Measurements from ENCODE around the gene OCA2. TPM values are rescaled to one million over a fixed set of nuclear protein-coding genes. Genes with fewer than 3 reads are reported as not detected.
"Not testable (repeated sequence)": the region's sequence is repeated elsewhere in the genome, so short reads cannot be mapped to it uniquely, and the experiment has no call there.

Gene OCA2
- total RNA-seq, 2 experiments from 2014 or later, result not detected

- CTCF ChIA-PET, result no interaction called here
- no peak overlapping the region for H3K4me3 Mint-ChIP-seq
- no peak overlapping the region for H3K27ac Mint-ChIP-seq
- ATAC-seq, result no peak
- no peaks in the 10 kb centered on the region for H3K27me3 Mint-ChIP-seq
- DNase-seq, result no peak
- peaks cover 4% of the 10 kb centered on the region for H3K4me1 Mint-ChIP-seq
- peaks cover 2% of the 10 kb centered on the region for H3K36me3 Mint-ChIP-seq
- H3K9me3 Mint-ChIP-seq (ENCODE audit: low read depth), result no peaks in the 10 kb centered on the region
Measured at GRCh38 chr15:28128031-28128430, 28.9 kb upstream of the OCA2 start.

DNA sequence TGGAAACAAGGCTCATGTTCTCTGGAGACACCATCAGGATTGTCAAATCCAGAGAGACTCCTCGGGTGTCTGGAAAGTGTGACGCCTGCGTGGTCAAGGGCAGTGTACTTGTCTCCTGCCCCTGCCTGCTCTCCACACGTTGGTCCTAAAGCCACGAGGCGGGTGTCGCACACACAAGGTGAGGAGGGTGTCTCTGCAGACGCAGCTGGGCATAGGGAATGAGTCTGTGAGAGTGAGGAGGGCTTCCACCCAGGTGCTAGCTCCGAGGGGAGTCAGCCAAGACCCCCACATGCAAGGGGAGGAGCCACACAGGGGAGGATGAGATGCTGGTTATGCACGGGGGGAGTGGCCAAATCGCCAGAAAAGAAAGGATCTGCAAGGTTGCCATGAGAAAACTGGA, 27.9 kb upstream of the OCA2 start:
- CTCF ChIA-PET, result interaction anchor here (1.3 to 2.0 kb wide), 3 partner anchors 11 to 20 kb away, joined by 4 to 15 read pairs (median 6); no protein-coding TSS in a partner anchor
- no peaks in the 10 kb centered on the region for H3K27me3 Mint-ChIP-seq
- H3K27ac Mint-ChIP-seq, result no peak overlapping the region
- DNase-seq (no peak), ATAC-seq (no peak)
- no peaks in the 10 kb centered on the region for H3K4me1 Mint-ChIP-seq
- H3K9me3 Mint-ChIP-seq (ENCODE audit: low read depth), result no peaks in the 10 kb centered on the region
- peaks cover 2% of the 10 kb centered on the region for H3K36me3 Mint-ChIP-seq
- no peak overlapping the region for H3K4me3 Mint-ChIP-seq

DNA sequence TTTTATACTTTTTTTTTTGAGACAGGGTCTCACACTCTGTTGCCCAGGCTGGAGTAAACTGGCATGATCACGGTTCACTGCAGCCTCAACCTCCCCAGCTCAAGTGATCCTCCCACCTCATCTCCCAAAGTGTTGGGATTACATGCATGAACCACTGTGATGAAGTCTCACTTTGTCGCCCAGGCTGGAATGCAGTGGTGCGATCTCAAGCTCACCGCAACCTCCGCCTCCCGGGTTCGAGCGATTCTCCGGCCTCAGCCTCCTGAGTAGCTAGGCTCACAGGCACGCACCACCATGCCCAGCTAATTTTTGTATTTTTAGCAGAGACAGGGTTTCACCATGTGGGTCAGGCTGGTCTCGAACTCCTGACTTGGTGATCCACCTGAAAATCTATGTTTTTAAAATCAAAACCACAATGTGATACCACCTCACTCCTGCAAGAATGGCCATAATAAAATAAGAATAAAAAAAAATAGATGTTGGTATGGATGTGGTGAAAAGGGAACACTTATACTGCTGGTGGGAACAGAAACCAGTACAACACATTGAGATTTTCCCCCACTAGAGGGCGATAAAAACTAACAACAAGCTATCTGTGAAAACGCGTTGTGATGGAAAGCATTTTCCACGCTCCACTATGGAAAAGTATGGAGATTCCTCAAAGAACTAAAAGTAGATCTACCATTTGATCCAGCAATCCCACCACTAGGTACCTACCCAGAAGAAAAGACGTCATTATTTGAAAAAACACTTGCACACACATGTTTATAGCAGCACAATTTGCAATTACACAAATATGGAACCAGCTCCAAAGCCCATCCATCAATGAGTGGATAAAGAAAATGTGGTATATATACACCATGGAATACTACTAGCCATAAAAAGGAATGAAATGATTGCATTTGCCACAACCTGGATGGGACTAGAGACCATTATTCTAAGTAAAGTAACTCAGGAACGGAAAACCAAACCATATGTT, 26.8 kb upstream of the OCA2 start:
- H3K27ac Mint-ChIP-seq, result no peak overlapping the region
- H3K4me3 Mint-ChIP-seq, result no peak overlapping the region
- peak; percentile 39 for ATAC-seq
- peaks cover 3% of the 10 kb centered on the region for H3K36me3 Mint-ChIP-seq
- no peaks in the 10 kb centered on the region for H3K9me3 Mint-ChIP-seq (ENCODE audit: low read depth)
- H3K27me3 Mint-ChIP-seq, result no peaks in the 10 kb centered on the region
- CTCF ChIA-PET, result interaction anchor here (0.6 to 2.0 kb wide), 16 partner anchors 10 to 158 kb away, joined by 3 to 15 read pairs (median 4); no protein-coding TSS in a partner anchor
- DNase-seq, result no peak
- H3K4me1 Mint-ChIP-seq, result peaks cover 2% of the 10 kb centered on the region

DNA sequence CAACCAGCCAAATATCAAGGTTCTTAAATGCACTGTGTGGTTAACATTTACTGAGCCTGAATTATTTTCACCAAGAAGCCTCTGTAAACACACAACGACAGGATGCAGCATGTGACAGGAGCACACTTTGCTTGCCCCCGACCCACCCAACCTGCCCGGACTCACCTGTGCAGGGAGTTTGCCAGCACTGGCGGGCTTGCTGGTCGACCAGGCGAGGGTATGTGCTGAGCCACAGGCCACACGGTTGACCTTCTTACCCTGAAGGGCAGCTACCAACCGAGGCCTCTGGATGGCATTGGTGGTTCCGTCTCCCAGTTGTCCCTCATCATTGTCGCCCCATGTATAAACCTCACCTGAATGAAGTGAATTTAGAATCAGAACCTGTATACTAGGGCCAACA, 25.7 kb upstream of the OCA2 start:
- Mint-ChIP-seq H3K27ac (no peak overlapping the region), H3K4me1 (peaks cover 2% of the 10 kb centered on the region), H3K36me3 (peaks cover 2% of the 10 kb centered on the region), H3K27me3 (no peaks in the 10 kb centered on the region), H3K4me3 (no peak overlapping the region), H3K9me3 (ENCODE audit: low read depth) (no peaks in the 10 kb centered on the region)
- no peak for DNase-seq
- CTCF ChIA-PET, result interaction anchor here (2.3 kb wide), 1 partner anchor 27 kb away, joined by 6 read pairs; the partner anchor contains the start of gene OCA2
- ATAC-seq, result no peak

DNA sequence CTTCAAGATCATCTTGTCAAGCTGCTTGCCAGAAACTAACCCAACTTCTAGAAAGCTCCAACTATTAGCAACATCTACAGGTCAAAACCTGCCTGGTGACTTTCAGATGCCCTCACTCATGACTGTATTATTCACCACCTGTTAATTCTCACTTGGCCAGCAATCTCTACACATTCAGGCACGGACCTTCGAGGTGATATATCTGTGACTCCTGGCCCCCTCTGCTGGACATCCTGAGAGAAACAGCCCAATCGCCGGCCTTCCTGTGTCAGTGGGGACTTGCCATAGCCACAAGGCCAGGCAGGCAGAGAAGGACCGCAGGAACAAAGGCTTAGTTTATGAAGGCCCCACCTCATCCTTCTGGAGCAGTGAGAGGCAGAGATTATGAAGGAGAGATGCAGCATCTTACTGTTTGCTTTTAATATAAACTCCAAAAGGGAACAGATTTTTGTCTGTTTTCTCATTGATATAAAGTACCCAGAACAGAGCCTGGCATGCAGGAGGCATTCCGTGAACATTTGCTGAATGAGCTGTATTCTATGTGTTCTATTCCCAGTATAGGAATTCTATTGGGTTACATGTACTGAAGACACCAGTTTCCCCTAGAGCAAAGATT, 24.4 kb upstream of the OCA2 start:
- no peaks in the 10 kb centered on the region for H3K27me3 Mint-ChIP-seq
- H3K4me3 Mint-ChIP-seq, result no peak overlapping the region
- CTCF ChIA-PET, result interaction anchor here (0.7 to 2.3 kb wide), 3 partner anchors 10 to 25 kb away, joined by 3 to 6 read pairs (median 3); partner anchors contain the start of gene OCA2
- peaks cover 2% of the 10 kb centered on the region for H3K36me3 Mint-ChIP-seq
- no peaks in the 10 kb centered on the region for H3K9me3 Mint-ChIP-seq (ENCODE audit: low read depth)
- peak; percentile 67 for ATAC-seq
- DNase-seq, result peak; percentile 69
- peaks cover 2% of the 10 kb centered on the region for H3K4me1 Mint-ChIP-seq
- H3K27ac Mint-ChIP-seq, result no peak overlapping the region

DNA sequence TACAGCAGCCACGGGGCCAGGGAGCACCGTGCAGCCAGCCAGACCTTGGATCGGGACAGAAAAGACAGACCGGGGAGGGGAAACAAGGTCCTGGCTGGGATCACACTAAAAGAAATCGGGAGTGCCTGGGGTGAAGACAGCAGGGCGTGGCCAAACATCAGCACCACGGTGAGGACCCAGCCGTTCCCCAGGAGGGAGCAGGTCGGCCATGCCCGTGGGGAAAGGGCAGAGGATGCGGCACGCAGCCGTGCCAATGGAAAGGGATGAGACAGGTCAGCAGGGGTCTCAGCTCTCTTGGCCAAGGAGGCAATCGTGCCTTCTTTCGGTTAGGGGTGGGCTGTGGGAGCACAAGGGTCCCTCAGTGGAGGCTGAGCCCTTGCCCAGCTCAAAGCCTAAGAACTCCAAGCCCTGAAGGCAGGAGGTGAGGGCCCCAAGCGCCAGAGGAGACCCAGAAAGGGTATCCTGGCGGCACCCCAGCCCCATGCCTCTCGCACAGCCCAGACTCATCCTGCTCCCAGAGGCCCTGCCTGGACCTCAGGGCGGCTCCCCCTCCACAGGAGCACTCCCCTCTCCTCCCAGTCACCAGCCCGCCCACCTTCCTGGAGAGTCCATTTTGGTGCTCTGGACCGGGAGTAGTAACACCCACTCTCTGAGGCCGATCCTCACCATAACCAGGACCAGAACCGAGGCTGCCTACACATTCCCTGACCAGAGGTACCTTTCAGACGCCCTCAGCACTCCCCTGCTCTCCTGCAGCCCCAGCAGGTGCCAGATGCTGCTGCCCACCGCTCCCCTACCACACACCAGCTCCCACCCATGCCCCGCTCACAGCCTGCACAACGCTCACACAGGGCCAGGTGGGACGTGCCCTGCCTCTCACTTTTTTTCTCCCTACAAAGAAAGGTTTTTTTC, 23.2 kb upstream of the OCA2 start:
- Mint-ChIP-seq H3K27ac (peak overlapping the region; percentile 33), H3K36me3 (peaks cover 2% of the 10 kb centered on the region), H3K27me3 (no peaks in the 10 kb centered on the region), H3K4me3 (no peak overlapping the region), H3K4me1 (peaks cover 2% of the 10 kb centered on the region), H3K9me3 (ENCODE audit: low read depth) (no peaks in the 10 kb centered on the region)
- ATAC-seq (no peak), DNase-seq (no peak)
- CTCF ChIA-PET, result interaction anchor here (0.7 to 2.3 kb wide), 3 partner anchors 11 to 24 kb away, joined by 3 to 6 read pairs (median 3); partner anchors contain the start of gene OCA2

GRCh38 chr15:28121577-28121976, 22.5 kb upstream of the OCA2 start:
- H3K4me1 Mint-ChIP-seq; H3K4me3 Mint-ChIP-seq; H3K27me3 Mint-ChIP-seq; H3K36me3 Mint-ChIP-seq; H3K9me3 Mint-ChIP-seq (ENCODE audit: low read depth); ATAC-seq; CTCF ChIA-PET; H3K27ac Mint-ChIP-seq; DNase-seq: not testable (repeated sequence)

DNA sequence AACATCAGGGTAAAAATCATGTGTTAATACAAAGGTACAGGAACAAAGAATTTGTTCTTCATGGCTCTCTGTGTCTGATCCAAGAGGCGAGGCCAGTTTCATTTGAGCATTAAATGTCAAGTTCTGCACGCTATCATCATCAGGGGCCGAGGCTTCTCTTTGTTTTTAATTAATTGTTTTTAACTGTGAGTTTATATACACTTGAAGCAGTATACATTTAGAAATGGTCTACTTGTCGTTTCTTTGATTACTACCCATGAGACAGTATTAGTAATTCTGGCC, 21.2 kb upstream of the OCA2 start:
- no peak for ATAC-seq
- Mint-ChIP-seq H3K27ac (no peak overlapping the region), H3K9me3 (ENCODE audit: low read depth) (no peaks in the 10 kb centered on the region), H3K36me3 (peaks cover 2% of the 10 kb centered on the region), H3K4me1 (peaks cover 2% of the 10 kb centered on the region), H3K4me3 (no peak overlapping the region), H3K27me3 (no peaks in the 10 kb centered on the region)
- no peak for DNase-seq
- CTCF ChIA-PET, result no interaction called here

DNA sequence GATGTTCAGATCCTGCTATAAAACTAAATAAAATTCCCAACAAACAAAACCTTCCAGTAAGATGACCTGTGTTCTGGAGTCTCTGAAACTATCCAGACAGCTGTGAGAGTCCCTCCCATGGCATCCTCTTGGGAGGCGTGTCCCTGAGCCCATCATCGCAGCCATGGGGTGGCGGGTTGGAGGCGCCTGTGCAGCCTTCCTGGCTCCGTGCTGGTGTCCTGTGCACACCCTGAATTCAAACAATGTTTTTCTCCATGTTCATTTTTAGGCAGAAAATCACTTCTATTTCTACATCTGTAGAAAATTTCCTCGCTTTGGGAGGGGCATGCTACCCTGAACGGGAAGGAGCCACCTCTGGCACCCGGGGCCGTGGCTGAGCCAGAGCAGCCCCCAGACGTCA, 19.4 kb upstream of the OCA2 start:
- DNase-seq, result no peak
- ATAC-seq, result no peak
- no peak overlapping the region for H3K4me3 Mint-ChIP-seq
- peaks cover 2% of the 10 kb centered on the region for H3K4me1 Mint-ChIP-seq
- CTCF ChIA-PET, result no interaction called here
- H3K9me3 Mint-ChIP-seq (ENCODE audit: low read depth), result no peaks in the 10 kb centered on the region
- H3K36me3 Mint-ChIP-seq, result peaks cover 3% of the 10 kb centered on the region
- no peak overlapping the region for H3K27ac Mint-ChIP-seq
- H3K27me3 Mint-ChIP-seq, result no peaks in the 10 kb centered on the region

DNA sequence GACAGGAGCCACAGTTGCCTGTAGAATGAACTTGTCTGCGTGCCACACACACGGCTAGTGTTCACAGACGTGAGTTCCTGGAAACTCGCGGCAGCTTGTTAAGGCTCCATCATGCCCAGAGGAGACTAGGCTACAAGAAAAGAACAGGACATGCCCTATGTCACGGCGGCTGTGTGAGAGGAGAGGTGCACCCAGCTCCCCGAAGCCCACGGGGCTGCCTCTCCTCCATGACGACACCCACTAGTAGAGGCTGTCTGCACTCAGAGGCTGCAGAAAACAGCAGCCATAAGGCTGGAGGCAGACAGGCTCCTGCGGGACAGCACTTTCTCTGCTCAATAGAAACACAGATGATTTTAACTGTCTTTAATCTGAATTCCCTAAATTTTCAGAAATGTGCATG, 19.0 kb upstream of the OCA2 start:
- H3K4me1 Mint-ChIP-seq, result peaks cover 2% of the 10 kb centered on the region
- DNase-seq (no peak), ATAC-seq (no peak)
- no peaks in the 10 kb centered on the region for H3K27me3 Mint-ChIP-seq
- H3K27ac Mint-ChIP-seq, result no peak overlapping the region
- CTCF ChIA-PET, result interaction anchor here (3.4 kb wide), 1 partner anchor 8 kb away, joined by 15 read pairs; no protein-coding TSS in a partner anchor
- H3K4me3 Mint-ChIP-seq, result no peak overlapping the region
- H3K36me3 Mint-ChIP-seq, result peaks cover 3% of the 10 kb centered on the region
- no peaks in the 10 kb centered on the region for H3K9me3 Mint-ChIP-seq (ENCODE audit: low read depth)

DNA sequence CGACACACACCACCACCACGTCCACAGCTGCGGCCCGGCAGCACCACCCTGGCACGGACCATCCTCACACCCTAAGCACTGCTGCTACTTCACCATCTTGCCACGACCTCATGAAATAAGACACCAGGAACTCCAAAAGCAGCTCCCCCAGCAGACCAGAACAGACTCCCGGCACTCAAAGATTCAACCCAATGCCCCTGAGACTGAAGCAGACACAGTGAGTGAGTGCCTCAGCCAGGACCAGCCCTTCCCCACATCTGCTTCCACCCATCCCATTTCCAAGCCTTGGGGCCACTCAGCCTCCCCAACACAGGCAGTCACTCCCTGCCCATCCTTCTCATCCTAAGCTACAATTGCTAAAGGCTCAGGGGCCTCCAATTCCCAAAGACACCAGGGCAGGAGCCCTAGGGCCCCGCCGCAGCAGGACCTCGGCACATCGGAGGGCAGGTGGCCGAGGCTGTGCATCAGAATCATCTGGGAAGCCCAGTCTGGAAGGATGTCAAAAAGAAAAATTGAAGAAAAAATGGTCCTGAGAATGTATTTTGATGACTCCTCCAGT, 18.4 kb upstream of the OCA2 start:
- H3K4me3 Mint-ChIP-seq, result no peak overlapping the region
- ATAC-seq (no peak), DNase-seq (no peak)
- H3K9me3 Mint-ChIP-seq (ENCODE audit: low read depth), result no peaks in the 10 kb centered on the region
- peaks cover 3% of the 10 kb centered on the region for H3K36me3 Mint-ChIP-seq
- H3K27me3 Mint-ChIP-seq, result no peaks in the 10 kb centered on the region
- H3K4me1 Mint-ChIP-seq, result peaks cover 2% of the 10 kb centered on the region
- no peak overlapping the region for H3K27ac Mint-ChIP-seq
- CTCF ChIA-PET, result interaction anchor here (3.4 kb wide), 1 partner anchor 9 kb away, joined by 15 read pairs; no protein-coding TSS in a partner anchor

DNA sequence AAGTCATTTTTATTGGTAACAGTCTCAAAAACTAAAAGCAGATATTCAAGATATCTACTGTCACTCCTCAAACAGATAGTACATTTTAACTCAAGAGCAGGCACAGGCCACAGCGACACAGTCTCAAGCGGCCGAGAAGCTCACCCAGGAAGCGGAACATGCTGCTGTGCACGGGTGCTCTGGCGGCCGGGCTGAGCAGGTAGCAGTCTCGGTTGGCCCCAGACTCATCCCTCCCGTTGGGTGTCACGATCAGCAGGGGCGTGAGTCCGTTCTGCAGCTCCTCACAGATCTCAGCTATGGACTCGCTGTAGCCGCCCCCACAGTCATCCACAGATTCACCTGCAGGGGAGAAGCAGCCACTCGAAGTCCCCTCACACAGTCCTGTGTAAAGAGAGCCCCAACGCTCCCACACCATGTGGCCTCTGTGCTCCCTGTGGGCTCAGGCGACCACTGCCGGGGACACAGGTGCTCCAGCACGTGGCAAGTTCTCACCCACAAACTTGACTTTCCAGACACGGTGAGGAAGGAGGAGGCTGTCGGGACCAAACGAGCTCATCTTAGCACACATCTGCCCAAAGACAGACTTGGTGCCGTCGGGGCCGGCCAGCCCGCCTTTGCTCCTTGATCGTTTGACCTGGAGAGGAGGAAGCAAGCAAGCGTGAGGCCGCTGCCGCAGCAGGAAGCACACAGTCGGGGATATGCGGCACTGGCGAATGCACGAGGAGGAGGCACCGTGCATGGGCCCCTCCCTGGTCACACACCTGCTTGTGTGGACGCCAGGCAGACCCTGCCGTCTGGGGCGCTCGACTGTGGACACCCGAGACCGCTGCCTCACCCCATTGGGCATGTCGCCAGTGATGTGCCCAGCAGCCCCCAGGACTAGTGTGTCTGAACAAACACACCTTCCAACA, 17.7 kb upstream of the OCA2 start:
- Mint-ChIP-seq H3K27me3 (no peaks in the 10 kb centered on the region), H3K9me3 (ENCODE audit: low read depth) (no peaks in the 10 kb centered on the region), H3K27ac (no peak overlapping the region), H3K36me3 (peaks cover 6% of the 10 kb centered on the region), H3K4me3 (no peak overlapping the region), H3K4me1 (peaks cover 2% of the 10 kb centered on the region)
- no peak for ATAC-seq
- CTCF ChIA-PET, result interaction anchor here (3.4 kb wide), 1 partner anchor 10 kb away, joined by 15 read pairs; no protein-coding TSS in a partner anchor
- no peak for DNase-seq

Data from activated CD8-positive, alpha-beta memory T cell treated with anti-CD3 and anti-CD28 coated beads, Interleukin-2, amount 10 ng/mL, durations not matched to agents 7 days and 5 days (primary cell).